HG03354 (cell line): ENCODE measurements around the gene SSH2.

Source experiments
- ATAC-seq: cut with Tn5 transposase; IDR thresholded peaks from one replicate; pipeline ENCODE4 v1.9.1; 2021; ENCODE audit warnings: mild to moderate bottlenecking; ENCODE audit not compliant: unreplicated experiment, poor library complexity, severe bottlenecking

The SSH2 gene

DNA sequence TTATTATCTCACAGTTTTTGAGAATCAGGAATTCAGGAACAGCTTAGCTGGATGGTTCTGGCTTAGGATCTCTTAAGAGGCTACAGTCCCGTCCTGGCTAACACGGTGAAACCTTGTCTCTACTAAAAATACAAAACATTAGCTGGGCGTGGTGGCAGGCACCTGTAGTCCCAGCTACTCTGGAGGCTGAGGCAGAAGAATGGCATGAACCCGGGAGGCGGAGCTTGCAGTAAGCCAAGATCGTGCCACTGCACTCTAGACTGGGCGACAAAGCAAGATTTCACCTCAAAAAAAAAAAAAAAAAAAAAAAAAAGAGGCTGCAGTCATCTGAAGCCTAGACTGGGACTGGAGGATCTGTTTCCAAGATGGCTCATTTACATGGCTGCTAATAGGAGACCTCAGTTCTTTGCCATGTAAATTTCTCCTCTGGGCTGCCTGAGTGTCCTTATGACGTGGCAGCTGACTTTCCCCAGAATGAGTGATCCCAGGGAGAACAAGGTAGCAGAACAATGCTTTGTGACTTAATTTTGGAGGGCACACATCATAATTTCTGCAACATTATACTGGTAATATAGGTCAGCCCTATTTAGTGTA, 211.5 kb downstream of the SSH2 start:
- no peak for ATAC-seq

DNA sequence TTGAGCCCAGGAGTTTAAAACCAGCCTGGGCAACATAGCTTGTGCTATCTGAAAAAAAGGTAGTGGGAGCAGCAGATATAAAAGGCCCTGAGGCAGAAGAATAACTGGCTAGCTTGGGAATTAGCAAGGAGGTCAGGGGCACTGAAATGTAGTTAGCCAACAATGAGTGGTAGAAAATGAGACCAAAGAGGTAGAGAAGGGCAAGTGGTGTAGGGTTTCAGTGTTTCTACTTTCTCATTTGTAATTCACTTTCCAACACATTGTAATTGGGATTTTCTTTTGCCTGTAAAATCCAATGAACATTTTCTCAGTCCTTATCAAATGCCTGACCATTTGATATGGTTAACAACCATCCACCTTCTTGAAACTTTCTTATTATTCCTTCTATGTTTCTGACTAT, 212.2 kb downstream of the SSH2 start:
- no peak for ATAC-seq

DNA sequence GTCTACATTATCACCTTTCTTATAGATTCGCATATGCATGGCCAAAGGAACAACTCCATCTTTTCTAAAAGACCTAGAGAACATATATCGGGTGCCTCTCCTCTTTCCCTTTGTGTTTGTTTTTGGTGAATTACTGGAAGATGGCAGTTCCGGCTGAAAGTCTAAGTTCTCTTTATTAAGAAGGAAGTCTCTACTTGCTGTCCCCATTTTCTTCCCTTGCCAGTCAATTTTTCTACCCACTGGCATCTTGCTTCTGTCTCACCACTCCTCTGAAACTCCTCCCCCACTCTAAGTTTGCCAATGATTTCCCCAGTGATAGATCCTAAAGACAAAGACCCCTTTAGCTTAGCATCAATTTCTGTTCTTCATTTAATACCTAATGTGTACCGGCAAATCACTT, 213.5 kb downstream of the SSH2 start:
- no peak for ATAC-seq

DNA sequence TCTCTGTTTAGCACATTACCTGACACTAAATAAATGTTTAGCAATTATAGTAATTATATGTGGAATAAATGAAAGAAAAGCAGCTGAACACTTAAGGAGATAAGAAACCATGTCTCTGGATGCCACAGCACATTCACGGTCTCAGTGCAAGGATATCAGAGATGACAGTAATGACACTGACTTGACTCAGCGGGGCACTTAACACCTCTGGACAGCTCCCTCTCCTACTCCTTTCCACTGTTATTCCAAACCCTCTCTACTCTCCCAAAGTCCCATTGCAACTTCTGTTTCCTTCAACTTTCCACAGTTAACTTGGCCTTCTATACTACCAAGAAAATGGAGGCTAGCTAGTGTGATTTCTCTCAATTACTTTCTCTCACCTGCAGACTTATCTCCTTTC, 214.3 kb downstream of the SSH2 start:
- no peak for ATAC-seq

DNA sequence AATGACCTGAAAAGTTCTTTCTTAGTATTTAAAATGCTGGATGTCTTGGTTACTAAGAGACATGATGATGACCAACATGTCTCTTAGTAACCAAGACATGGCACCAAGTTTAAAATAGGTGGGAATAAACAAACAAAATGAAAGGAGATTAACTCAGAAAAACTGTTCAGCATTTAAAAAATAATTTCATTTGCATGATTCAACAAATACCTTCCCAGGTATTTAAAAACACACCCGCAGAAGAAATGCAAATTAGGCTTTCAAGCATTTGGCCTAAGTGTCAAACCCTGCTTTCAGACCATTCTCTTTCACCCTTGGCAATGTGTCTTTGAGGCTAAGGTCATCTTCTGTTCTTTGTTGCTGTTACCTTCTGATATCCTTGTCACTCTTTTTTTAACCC, 215.9 kb downstream of the SSH2 start:
- no peak for ATAC-seq

DNA sequence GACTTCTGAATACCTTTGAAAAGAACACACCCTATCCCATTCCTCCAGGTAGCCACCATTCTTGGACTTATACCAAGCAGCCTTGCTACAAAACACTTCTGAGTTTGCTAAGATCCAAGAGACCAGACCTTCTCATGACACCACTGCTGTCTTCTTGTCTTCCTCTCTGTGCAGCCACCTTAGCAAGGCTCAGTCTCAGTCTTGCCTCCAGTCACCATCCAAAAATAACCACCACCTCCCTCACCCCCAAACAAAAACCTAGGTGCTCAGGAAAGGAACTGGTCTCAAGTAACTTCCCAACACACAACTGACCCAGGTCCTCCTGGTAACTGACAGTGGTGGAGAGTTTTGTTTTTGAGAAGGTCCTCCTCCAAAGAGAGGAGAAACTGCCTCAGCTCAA, 216.4 kb downstream of the SSH2 start:
- ATAC-seq = no peak

DNA sequence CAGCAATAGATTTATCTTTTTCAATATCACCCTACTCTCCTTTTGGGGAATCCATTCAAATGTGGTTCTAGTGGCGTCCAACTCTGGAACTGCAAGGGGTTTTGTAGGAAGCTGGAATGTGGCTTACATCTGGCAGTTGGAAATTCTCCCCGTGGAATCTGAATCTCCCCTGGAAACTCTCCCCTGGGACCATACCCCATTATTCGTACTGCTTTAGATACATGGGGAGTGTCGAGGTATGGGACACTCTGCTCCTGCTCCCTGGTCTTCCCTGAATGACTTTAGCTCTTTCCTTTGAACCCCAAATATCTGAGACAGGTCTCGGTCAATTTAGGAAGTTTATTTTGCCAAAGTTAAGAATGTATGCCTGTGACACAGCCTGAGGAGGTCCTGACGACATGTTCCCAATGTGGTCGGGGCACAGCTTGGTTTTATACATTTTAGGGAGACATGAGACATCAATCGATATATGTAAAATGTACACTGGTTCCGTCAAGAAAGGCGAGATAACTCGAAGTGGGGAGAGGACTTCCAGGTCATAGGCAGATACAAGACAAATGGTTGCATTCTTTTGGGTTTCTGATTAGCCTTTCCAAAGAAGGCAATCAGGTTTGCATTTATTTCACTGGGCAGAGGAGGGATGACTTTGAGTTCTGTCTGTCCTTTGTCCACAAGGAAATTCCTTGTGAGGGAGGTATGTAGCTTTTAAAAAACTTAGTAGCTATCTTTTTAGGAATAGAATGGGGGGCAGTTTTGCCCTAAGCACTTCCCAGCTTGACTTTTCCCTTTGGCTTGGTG, 218.2 kb downstream of the SSH2 start:
- no peak for ATAC-seq

DNA sequence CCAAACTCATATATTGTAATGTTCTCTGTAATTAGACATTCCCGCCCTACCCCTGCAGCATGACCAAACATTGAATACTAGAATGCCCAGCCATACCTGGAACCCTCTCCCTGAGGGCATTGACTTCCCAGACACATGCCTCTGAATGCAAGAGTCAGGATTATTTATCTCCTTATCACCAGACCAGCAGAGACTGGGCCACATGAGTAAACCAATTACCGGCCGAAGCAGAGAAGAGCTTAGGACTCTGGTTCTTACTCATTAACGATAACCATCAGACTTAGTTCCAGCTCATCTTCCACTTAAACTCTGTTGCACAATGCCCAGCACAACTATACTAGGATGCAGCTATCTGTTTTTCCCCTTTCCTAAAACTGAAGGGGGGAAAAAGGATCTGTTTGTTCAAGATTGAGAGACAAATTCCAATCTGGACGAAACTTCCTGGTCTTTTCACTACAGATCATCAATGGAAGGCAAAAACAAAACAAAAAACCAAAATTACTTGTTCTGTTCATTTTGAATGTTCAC, 219.1 kb downstream of the SSH2 start:
- ATAC-seq = no peak

DNA sequence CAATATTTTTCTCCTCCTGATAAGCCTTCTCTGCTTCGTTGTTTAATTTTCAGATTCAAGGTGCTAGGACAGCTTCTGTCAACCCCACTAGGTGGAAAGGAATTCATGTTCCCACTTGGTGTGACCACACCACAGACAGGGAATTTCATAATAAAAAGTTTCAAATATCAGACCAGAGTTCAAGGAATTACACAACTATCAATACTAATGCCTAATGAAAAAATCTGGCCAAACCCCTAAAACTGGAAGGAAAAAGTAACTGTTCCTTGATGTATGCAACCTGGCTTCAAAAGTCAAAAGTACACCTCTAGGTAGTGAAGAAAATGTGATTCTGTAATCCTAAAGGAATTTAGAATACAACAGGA, 219.5 kb downstream of the SSH2 start:
- no peak for ATAC-seq

DNA sequence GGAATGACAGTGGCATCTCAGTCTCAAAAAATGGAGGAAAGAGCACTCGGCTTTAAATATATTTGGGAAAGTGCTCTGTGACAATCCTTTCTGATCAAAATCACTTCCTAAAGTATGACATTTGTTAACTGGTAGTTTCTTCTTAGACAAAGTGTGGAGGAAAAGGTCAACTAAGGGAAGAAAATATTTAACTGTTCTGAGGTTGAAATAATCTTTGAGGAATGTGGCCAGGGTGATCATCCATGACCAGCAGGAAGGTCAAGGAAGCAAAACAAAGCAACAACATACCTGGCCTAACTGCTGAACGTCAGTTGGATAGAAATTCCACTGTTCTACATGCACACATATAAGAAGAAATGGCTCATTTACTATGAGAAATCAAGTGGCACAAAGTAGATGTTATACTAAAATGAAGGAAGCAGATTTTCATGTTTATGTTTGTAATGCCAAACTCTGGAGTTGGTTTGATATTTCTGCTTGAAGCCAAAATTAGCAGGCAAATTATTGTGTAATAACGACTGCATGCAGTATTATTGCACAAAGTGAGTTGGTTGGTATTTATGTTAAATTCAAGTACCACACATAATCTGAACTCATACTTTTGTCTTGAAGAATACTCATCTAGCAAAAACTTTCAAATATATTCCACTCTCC, 220.0 kb downstream of the SSH2 start:
- ATAC-seq = no peak

DNA sequence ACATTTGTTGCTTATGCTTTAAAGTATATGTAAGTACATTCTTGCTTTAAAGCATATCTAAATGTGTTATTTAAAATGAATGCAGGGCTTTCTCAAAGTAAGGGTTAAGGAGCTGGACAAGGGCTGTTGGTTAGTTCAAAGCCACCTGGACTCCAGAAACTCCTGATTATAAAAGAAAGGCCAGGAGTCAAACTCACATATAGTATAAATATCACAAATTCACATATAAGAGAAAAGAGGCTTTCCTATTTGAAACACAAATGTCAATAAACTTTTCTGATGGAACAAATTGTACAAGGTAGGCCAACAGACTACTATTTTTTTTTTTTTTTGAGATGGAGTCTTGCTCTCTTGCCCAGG, 222.8 kb downstream of the SSH2 start:
- peak; percentile 4 for ATAC-seq

DNA sequence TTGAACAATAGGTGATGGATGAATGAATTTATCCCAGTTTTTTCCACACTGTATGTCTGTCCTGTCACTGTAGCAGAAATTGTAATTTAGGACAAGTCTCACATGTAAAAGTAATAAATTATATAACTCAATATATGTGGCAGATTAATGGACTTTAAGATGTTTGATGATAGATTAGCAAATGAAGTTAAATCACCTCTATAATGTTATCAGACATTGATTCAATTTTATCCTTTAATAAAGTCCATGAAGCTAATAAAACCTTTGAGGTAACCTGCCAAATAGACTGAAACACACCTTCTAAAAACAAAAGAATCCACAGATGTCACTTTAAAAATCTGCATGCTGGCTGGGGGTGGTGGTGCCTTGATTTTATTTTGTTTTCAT, 224.0 kb downstream of the SSH2 start:
- no peak for ATAC-seq

DNA sequence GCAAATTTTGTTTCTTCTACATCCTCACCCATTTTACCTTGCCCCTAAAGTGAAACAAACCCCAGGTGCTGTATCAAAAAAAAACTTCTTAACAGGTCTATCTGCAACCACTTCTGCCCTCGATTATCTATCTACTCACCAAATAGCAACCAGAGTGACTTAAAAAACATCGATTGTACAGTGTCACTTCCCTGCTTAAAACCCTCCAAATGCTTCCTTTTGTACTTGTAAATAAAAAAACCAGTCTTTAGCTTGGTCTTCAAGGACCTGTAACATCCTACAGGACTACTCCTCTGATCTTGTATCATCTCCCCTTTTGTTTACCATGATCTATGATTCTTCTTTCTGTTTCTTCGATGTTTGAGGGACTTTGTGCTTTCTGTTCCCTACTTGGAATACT, 224.6 kb downstream of the SSH2 start:
- ATAC-seq = no peak

DNA sequence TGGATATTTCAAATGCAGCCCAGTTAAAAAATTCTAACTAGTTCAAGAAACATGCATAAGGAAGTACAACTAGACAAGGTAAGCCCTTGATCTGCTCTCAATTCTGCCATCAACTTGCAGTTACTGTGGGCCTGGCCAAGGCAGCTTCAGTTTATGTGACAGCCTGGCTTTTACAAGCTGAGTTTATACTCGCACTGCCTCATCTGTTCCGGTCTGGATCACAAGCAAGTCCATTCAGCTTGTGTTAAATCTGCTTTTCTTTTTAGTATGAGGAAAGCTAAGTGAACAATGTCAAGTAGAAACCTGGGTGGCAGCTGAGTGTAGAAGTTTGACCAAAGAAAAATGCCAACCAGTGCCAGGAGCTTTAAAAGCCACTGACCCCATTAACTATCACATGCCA, 230.7 kb downstream of the SSH2 start:
- ATAC-seq = no peak

DNA sequence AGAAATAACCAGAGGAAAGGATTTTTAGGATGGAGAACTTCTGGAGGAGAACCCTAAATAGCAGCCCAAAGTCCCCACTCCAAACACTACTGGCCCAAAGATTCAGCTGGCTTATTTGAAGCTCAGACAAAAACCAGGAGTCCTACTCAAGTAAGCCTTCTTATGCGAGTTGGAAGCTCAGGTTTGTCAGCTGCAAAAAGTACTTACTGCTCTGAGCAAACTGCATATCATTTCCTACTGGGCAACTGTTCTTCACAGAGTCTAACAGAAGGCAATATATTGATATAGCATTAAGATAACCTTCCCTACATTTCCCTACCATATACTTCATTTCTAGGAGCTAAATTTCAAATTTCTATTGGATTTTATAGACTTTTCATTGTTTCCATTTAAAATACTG, 231.2 kb downstream of the SSH2 start:
- no peak for ATAC-seq

DNA sequence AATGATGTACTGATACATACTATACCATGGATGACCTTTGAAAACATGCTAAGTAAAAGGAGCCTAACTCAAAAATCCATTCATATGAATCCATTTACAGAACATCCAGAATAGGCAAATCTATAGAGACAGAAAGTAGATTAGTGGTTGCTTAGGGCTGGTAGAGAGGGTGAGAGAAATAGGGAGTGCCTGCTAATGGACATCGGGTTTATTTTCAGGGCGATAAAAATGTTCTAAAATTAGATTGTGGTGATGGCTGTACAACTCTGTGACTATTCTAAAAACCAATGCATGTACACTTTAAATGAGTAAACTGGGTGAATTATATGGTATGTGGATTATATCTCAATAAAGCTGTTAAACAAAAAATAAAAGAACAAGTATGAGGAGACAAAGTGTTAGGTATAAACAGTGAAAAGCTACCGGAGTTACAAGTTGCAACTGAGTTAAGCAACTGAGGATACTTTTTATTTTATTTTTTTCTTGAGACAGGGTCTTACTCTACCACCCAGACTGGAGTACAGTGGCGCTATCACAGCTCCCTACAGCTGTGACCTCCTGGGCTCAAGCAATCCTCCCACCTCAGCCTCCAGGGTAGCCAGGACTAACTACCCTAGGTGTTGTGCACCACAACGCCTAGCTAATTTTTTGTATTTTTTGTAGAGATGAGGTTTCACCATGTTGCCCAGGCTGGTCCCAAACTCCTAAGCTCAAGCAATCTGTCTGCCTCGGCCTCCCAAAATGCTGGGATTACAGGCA, 231.8 kb downstream of the SSH2 start:
- no peak for ATAC-seq

DNA sequence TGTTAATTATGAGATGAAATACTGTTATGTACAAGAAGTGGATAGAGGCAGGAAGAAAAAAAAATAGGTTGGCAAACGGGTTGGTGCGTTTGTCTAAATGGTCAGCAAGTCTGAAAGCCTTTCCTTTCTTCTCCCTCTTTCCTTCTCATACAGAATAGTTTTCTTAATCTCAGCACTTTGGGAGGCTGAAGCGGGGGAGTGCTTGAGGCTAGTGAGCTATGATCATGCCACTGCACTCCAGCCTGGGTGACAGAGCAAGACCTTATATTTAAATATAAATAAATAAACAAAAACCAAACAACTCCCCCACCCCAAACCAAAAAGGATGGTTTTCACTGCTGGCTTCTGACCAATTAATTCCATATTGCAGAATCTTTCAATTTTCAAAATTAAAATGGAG, 232.7 kb downstream of the SSH2 start:
- ATAC-seq = no peak

DNA sequence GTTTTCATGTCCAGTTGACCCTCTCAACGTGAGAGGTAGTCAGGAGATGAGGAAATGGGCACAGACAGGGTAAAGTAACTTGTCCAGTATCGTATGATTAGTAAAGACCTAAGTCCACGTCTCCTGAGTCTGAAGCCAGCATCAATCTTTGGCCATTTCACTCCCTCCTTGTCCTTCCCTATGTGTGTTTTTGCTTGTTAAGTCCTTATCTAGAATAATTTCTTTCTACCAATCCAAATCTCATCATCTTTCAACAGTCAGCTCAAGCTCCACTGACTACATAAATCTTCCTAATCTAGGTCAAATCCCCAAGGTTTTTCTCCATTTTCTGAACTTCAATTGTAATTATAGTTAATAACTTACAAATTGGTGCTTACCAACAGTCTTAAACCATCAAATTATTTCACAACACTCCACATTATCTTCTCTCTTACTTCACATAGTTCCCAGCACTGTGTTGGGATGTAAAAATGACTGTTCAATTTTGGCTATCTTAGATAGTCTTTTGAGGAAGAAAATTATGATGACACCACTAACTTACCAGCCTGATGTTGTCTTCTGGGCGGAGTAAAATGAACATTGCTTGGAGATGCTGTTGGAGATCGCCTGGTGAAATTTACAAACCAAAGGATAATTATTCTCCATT, 235.0 kb downstream of the SSH2 start:
- no peak for ATAC-seq

DNA sequence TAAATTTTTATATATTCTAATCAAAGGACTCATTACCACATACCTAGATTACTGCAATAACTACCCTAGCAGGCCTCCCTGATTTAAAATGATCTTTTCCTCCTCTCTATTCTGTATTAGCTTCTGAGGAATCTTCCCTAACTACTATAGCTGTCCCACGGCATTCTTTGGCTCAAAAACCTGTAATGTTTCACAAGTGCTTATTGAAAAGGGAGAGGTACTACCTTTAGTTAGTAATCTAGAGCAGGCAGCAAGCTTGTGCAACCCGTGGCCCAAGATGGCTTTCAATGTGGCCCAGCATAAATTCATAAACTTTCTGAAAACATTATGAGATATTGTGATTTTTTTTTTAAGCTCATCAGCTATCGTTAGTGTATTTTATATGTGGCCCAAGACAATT, 236.3 kb downstream of the SSH2 start:
- no peak for ATAC-seq

DNA sequence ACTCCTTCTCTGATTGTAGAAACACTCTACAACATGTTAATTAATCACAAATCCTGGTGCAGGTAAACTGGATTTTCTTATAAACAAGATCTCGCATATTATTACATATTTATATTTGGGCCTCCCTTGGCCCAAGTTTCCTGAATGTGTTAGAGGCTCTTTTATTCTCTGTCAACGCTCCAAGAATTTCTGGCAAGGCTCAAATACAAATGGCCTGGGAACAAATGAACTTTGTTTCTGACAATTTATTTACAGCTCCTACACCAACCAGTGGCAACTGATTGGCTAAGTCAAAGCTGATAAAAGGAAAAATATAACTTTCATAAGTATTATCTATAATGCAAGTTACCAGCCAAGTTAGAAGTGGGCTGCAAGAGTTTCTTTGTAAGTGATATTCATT, 242.4 kb downstream of the SSH2 start:
- no peak for ATAC-seq
